ENCODE data around the gene STARD13. TPM values are rescaled to one million over a fixed set of nuclear protein-coding genes. Genes with fewer than 3 reads are reported as not detected.

The STARD13 gene
- total RNA-seq, 4 donors from 2014 or later: 36.8 to 65.6 (median 46.0) TPM

DNA sequence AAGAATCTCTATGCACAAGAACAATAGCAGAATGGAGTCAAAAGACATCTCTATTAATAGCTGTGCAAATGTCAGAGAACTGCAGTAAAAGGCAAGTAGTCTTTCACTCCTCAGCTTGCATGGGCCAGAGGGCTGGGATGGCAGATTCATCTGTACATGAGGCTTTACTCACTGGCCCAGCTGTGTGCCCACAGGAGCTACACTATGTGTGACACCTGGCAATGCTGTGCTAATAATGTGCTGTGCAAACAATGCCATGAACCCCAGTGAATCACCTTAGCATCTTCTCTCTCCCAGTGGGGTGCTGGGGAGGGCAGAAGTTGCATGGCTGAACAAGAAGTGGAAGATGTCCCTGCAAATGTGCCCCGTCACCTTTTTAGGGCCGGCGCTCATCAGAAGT, 196.2 kb downstream of the STARD13 start:
- Histone ChIP-seq H3K4me3 (no peak overlapping the region), H3K27me3 (no peaks in the 10 kb centered on the region), H3K4me1 (no peaks in the 10 kb centered on the region), H3K27ac (no peak overlapping the region), H3K36me3 (no peaks in the 10 kb centered on the region), H3K9me3 (no peaks in the 10 kb centered on the region)
- intact Hi-C loops (cut with DNase I; ENCODE audit: low total_unique reads): no loop called here
- TF ChIP-seq POLR2A (IDR thresholded peaks at IDR 0.05) (no peak), CTCF (IDR thresholded peaks at IDR 0.05) (no peak)
- no peak for DNase-seq

DNA sequence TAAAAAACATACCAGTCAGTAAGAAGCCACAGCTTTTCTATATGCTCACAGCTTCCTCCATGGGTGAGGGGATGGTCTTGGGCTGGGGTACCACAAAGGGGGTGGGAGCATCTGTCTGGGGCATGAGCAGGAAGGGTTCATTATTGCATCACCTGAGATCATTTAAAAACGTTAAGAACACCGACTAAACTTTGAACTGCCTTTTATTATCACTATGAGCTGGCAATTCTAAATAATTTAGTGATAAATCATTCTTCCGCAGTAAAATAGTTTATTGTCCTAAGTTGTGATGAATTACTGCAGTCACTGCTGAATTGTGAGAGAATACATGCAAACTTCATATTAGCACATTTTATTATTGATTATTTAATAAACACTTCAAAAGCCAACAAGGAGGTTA, 197.8 kb downstream of the STARD13 start:
- intact Hi-C loops (cut with DNase I; ENCODE audit: low total_unique reads): no loop called here
- TF ChIP-seq CTCF (IDR thresholded peaks at IDR 0.05) (no peak), POLR2A (IDR thresholded peaks at IDR 0.05) (no peak)
- H3K4me3 ChIP-seq: no peak overlapping the region
- no peaks in the 10 kb centered on the region for H3K27me3 ChIP-seq
- no peaks in the 10 kb centered on the region for H3K4me1 ChIP-seq
- DNase-seq: no peak
- H3K36me3 ChIP-seq: no peaks in the 10 kb centered on the region
- H3K27ac ChIP-seq: no peak overlapping the region
- H3K9me3 ChIP-seq: no peaks in the 10 kb centered on the region

DNA sequence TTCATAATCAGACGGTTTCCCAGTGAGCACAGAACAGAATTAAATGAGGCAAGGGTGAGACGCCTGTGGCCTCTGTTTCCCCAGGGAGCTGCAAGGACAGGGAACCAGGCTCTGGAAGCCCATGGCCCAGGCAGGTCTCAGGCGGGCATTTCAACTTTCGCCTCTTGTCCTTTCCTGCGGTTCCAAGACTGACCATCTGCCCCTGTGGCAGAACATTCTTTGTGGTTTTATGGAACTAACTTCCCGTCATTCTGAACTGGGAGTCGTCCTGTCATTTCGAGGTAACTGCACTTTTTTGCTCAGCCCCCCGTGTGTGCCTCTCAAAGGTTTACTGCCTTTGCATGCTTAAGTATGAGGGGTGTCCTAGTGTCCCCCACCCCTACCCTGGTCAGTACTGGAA, 198.5 kb downstream of the STARD13 start:
- H3K4me1 ChIP-seq: no peaks in the 10 kb centered on the region
- no peaks in the 10 kb centered on the region for H3K27me3 ChIP-seq
- intact Hi-C loops (cut with DNase I; ENCODE audit: low total_unique reads): no loop called here
- H3K36me3 ChIP-seq: no peaks in the 10 kb centered on the region
- no peaks in the 10 kb centered on the region for H3K9me3 ChIP-seq
- no peak for DNase-seq
- no peak overlapping the region for H3K4me3 ChIP-seq
- no peak overlapping the region for H3K27ac ChIP-seq
- TF ChIP-seq CTCF (IDR thresholded peaks at IDR 0.05): no peak
- TF ChIP-seq POLR2A (IDR thresholded peaks at IDR 0.05): no peak

- Histone ChIP-seq H3K4me3 (no peak overlapping the region), H3K36me3 (no peaks in the 10 kb centered on the region), H3K27me3 (no peaks in the 10 kb centered on the region), H3K4me1 (no peaks in the 10 kb centered on the region), H3K9me3 (no peaks in the 10 kb centered on the region), H3K27ac (no peak overlapping the region)
- TF ChIP-seq POLR2A (IDR thresholded peaks at IDR 0.05) (no peak), CTCF (IDR thresholded peaks at IDR 0.05) (no peak)
- DNase-seq: no peak
- intact Hi-C loops (cut with DNase I; ENCODE audit: low total_unique reads): no loop called here
Measured at GRCh38 chr13:33083054-33083453, 202.5 kb downstream of the STARD13 start.

- no peak for DNase-seq
- H3K4me3 ChIP-seq: no peak overlapping the region
- no peak overlapping the region for H3K27ac ChIP-seq
- H3K9me3 ChIP-seq: no peaks in the 10 kb centered on the region
- TF ChIP-seq POLR2A (IDR thresholded peaks at IDR 0.05) (no peak), CTCF (IDR thresholded peaks at IDR 0.05) (no peak)
- intact Hi-C loops (cut with DNase I; ENCODE audit: low total_unique reads): no loop called here
- no peaks in the 10 kb centered on the region for H3K4me1 ChIP-seq
- H3K27me3 ChIP-seq: no peaks in the 10 kb centered on the region
- no peaks in the 10 kb centered on the region for H3K36me3 ChIP-seq
Measured at GRCh38 chr13:33081666-33082065, 203.9 kb downstream of the STARD13 start.
